CD1c-positive myeloid dendritic cell (primary cell): Measurements from ENCODE around the gene LRRC49.
"Not testable (repeated sequence)": the region's sequence is repeated elsewhere in the genome, so short reads cannot be mapped to it uniquely, and the experiment has no call there.

Experiments used
- DNase-seq: peaks from one replicate; pipeline ENCODE4 v3.0.0-alpha.2; 2016; ENCODE audit errors: extremely low spot score

LRRC49 gene

GRCh38 chr15:70892002-70892911, at the start of gene LRRC49, which contains the start of gene THAP10:
Gene LRRC49 (plus strand): TSS chr15:70892826. CDS start chr15:70892895, 69 bp downstream.
Gene THAP10 (minus strand): TSS chr15:70892433. CDS start chr15:70892272, 161 bp downstream.
- peak; percentile 77 for DNase-seq

- no peak for DNase-seq
Measured at GRCh38 chr15:70845602-70846360, 46.8 kb upstream of the LRRC49 start.

- DNase-seq, result no peak
Measured at GRCh38 chr15:70851889-70852288, 40.7 kb upstream of the LRRC49 start.

GRCh38 chr15:70852501-70853317, 39.9 kb upstream of the LRRC49 start:
- DNase-seq, result no peak

GRCh38 chr15:70853318-70853972, 39.2 kb upstream of the LRRC49 start:
- DNase-seq, result no peak

- DNase-seq, result no peak
Measured at GRCh38 chr15:70853973-70854665, 38.5 kb upstream of the LRRC49 start, which contains the start of gene LARP6. Gene LARP6 (minus strand): TSS chr15:70854157. CDS start chr15:70854088, 69 bp downstream.

- no peak for DNase-seq
Measured at GRCh38 chr15:70854666-70854976, 38.0 kb upstream of the LRRC49 start.

- DNase-seq, result no peak
Measured at GRCh38 chr15:70855764-70856163, 36.9 kb upstream of the LRRC49 start.

GRCh38 chr15:70856177-70856883, 36.3 kb upstream of the LRRC49 start:
- no peak for DNase-seq

- DNase-seq, result no peak
Measured at GRCh38 chr15:70856884-70857561, 35.6 kb upstream of the LRRC49 start.

- DNase-seq, result no peak
Measured at GRCh38 chr15:70857562-70858285, 34.9 kb upstream of the LRRC49 start.

- DNase-seq, result not testable (repeated sequence)
Measured at GRCh38 chr15:70858614-70859321, 33.9 kb upstream of the LRRC49 start.

- no peak for DNase-seq
Measured at GRCh38 chr15:70859322-70859908, 33.2 kb upstream of the LRRC49 start.

- no peak for DNase-seq
Measured at GRCh38 chr15:70859998-70860397, 32.6 kb upstream of the LRRC49 start.

GRCh38 chr15:70863450-70864218, 29.0 kb upstream of the LRRC49 start:
- no peak for DNase-seq

GRCh38 chr15:70866982-70867641, 25.5 kb upstream of the LRRC49 start:
- no peak for DNase-seq
